Adrenal gland (tissue), 5 donors: ENCODE measurements around the gene FLT3LG.

Experiments
- POLR2A ChIP-seq, 2 donors: fragments of 450-650 bp; IDR thresholded peaks; one replicate each; pipeline ENCODE4 v1.6.1; 2017; ENCODE audit warnings: antibody characterized with exemption in 2 of 2, mild to moderate bottlenecking in 2 of 2, moderate library complexity in 1 of 2
- TF ChIP-seq, protein P1 (sequence below), 6 experiments: fragments of 450-650 bp in 4 of 6; fragments of 200-600 bp in 2 of 6; sonication (generic) in 1 of 6; IDR thresholded peaks; 1 replicate in 5 of 6; 2 replicates in 1 of 6; pipeline versions ENCODE4 v1.5.1 to v1.8.0; 2016 to 2021; ENCODE audit warnings: antibody characterized with exemption in 6 of 6, mild to moderate bottlenecking in 2 of 6, moderate library complexity in 1 of 6
- donor health status: DM: no; HTN: no; CAD: no.

DNA sequence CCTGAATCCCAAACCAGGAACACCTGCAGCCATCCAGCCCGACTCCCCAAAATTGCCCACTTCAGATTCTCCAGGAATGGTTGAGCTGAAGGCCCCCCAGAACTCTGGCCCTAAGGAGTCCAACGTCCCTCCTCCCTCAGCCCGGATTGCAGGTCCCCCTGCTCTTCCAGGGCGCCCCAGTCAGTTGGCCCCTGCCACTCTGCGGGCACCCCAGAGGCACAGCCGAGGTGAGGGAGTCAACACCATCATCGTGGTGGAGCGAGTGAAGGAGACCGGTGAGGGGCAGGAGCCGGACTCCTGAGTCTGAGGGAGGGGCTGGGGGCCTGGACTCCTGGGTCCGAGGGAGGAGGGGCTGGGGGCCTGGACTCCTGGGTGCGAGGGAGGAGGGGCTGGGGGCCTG lies 46.7 kb upstream of the FLT3LG start:
- TF ChIP-seq, protein P1, sequence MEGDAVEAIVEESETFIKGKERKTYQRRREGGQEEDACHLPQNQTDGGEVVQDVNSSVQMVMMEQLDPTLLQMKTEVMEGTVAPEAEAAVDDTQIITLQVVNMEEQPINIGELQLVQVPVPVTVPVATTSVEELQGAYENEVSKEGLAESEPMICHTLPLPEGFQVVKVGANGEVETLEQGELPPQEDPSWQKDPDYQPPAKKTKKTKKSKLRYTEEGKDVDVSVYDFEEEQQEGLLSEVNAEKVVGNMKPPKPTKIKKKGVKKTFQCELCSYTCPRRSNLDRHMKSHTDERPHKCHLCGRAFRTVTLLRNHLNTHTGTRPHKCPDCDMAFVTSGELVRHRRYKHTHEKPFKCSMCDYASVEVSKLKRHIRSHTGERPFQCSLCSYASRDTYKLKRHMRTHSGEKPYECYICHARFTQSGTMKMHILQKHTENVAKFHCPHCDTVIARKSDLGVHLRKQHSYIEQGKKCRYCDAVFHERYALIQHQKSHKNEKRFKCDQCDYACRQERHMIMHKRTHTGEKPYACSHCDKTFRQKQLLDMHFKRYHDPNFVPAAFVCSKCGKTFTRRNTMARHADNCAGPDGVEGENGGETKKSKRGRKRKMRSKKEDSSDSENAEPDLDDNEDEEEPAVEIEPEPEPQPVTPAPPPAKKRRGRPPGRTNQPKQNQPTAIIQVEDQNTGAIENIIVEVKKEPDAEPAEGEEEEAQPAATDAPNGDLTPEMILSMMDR (IDR thresholded peaks at IDR 0.05), result no peak
- no peak for TF ChIP-seq POLR2A (IDR thresholded peaks at IDR 0.05)
